ENCODE measurements around the gene TRMU.

The TRMU gene

GRCh38 chr22:46320166-46320710 lies 15.3 kb upstream of the TRMU start:
- Histone ChIP-seq H3K36me3 (ENCODE audit: control insufficient read depth, insufficient read depth, low read length) (peaks cover 25% of the 10 kb centered on the region), H3K27ac (ENCODE audit: low read depth, low read length) (no peak overlapping the region)

GRCh38 chr22:46320716-46321386 lies 14.7 kb upstream of the TRMU start:
- Histone ChIP-seq H3K4me3 (ENCODE audit: low read length) (no peak overlapping the region), H3K27ac (ENCODE audit: low read depth, low read length) (no peak overlapping the region), H3K9ac (ENCODE audit: low read length) (no peak overlapping the region), H3K18ac (ENCODE audit: low read length) (no peak overlapping the region), H4K8ac (ENCODE audit: low read depth, low read length) (no peak overlapping the region), H2BK5ac (ENCODE audit: low read length) (no peak overlapping the region), H3K79me1 (ENCODE audit: low read length) (peaks cover 13% of the 10 kb centered on the region), H3K27me3 (ENCODE audit: insufficient read depth, low read length, poor library complexity) (no peaks in the 10 kb centered on the region), H2BK120ac (ENCODE audit: low read depth, low read length) (no peak overlapping the region), H3K56ac (ENCODE audit: low read length) (no peak overlapping the region), H3K23ac (ENCODE audit: low read length) (no peak overlapping the region), H3K36me3 (ENCODE audit: control insufficient read depth, insufficient read depth, low read length) (peaks cover 25% of the 10 kb centered on the region), H3K4me2 (ENCODE audit: low read length) (no peak overlapping the region), H4K5ac (ENCODE audit: low read length) (no peak overlapping the region), H3K4me1 (ENCODE audit: control insufficient read depth, low read depth, low read length) (no peaks in the 10 kb centered on the region), H3K4ac (ENCODE audit: low read depth, low read length) (no peak overlapping the region), H2AK5ac (ENCODE audit: low read length) (no peak overlapping the region), H2BK15ac (replicated peaks; ENCODE audit: low read depth) (no peak overlapping the region), H3K79me2 (ENCODE audit: control insufficient read depth, insufficient read depth, low read length) (peaks cover 2% of the 10 kb centered on the region)
- DNase-seq: no peak
- no CpG with 5 or more reads among the region's 20 CpGs for WGBS (ENCODE audit: extremely low coverage, insufficient coverage, low lambda C conversion rate)

More at GRCh38 chr22:46320166-46320710, 15.3 kb upstream of the TRMU start:
- Histone ChIP-seq H3K56ac (ENCODE audit: low read length) (no peak overlapping the region), H3K23ac (ENCODE audit: low read length) (no peak overlapping the region), H4K8ac (ENCODE audit: low read depth, low read length) (no peak overlapping the region), H3K27me3 (ENCODE audit: insufficient read depth, low read length, poor library complexity) (no peaks in the 10 kb centered on the region), H3K9ac (ENCODE audit: low read length) (no peak overlapping the region), H2BK5ac (ENCODE audit: low read length) (no peak overlapping the region), H3K4me1 (ENCODE audit: control insufficient read depth, low read depth, low read length) (no peaks in the 10 kb centered on the region), H3K4me3 (ENCODE audit: low read length) (no peak overlapping the region), H2BK15ac (replicated peaks; ENCODE audit: low read depth) (no peak overlapping the region), H3K18ac (ENCODE audit: low read length) (no peak overlapping the region), H2BK120ac (ENCODE audit: low read depth, low read length) (no peak overlapping the region), H3K79me2 (ENCODE audit: control insufficient read depth, insufficient read depth, low read length) (peaks cover 2% of the 10 kb centered on the region), H4K5ac (ENCODE audit: low read length) (no peak overlapping the region), H3K4ac (ENCODE audit: low read depth, low read length) (no peak overlapping the region), H3K79me1 (ENCODE audit: low read length) (peaks cover 13% of the 10 kb centered on the region), H2AK5ac (ENCODE audit: low read length) (no peak overlapping the region), H3K4me2 (ENCODE audit: low read length) (no peak overlapping the region)
- WGBS (ENCODE audit: extremely low coverage, insufficient coverage, low lambda C conversion rate): no CpG with 5 or more reads among the region's 14 CpGs
- DNase-seq: no peak

GRCh38 chr22:46322711-46323110 lies 12.8 kb upstream of the TRMU start:
- Histone ChIP-seq H3K9ac (ENCODE audit: low read length) (no peak overlapping the region), H2AK5ac (ENCODE audit: low read length) (no peak overlapping the region), H2BK15ac (replicated peaks; ENCODE audit: low read depth) (no peak overlapping the region), H3K4me3 (ENCODE audit: low read length) (no peak overlapping the region), H3K4me2 (ENCODE audit: low read length) (no peak overlapping the region), H3K18ac (ENCODE audit: low read length) (no peak overlapping the region), H4K5ac (ENCODE audit: low read length) (no peak overlapping the region), H3K27ac (ENCODE audit: low read depth, low read length) (no peak overlapping the region), H3K4ac (ENCODE audit: low read depth, low read length) (no peak overlapping the region), H3K27me3 (ENCODE audit: insufficient read depth, low read length, poor library complexity) (no peaks in the 10 kb centered on the region), H4K8ac (ENCODE audit: low read depth, low read length) (no peak overlapping the region), H3K79me1 (ENCODE audit: low read length) (peaks cover 13% of the 10 kb centered on the region), H3K23ac (ENCODE audit: low read length) (no peak overlapping the region), H3K4me1 (ENCODE audit: control insufficient read depth, low read depth, low read length) (no peaks in the 10 kb centered on the region), H3K36me3 (ENCODE audit: control insufficient read depth, insufficient read depth, low read length) (peaks cover 26% of the 10 kb centered on the region), H3K79me2 (ENCODE audit: control insufficient read depth, insufficient read depth, low read length) (peaks cover 2% of the 10 kb centered on the region), H2BK5ac (ENCODE audit: low read length) (no peak overlapping the region), H2BK120ac (ENCODE audit: low read depth, low read length) (no peak overlapping the region), H3K56ac (ENCODE audit: low read length) (no peak overlapping the region)
- no peak for DNase-seq
- no CpG with 5 or more reads among the region's 15 CpGs for WGBS (ENCODE audit: extremely low coverage, insufficient coverage, low lambda C conversion rate)

- Histone ChIP-seq H4K5ac (ENCODE audit: low read length) (no peak overlapping the region), H3K4me1 (ENCODE audit: control insufficient read depth, low read depth, low read length) (no peaks in the 10 kb centered on the region), H3K23ac (ENCODE audit: low read length) (no peak overlapping the region), H2AK5ac (ENCODE audit: low read length) (no peak overlapping the region), H3K56ac (ENCODE audit: low read length) (no peak overlapping the region), H4K8ac (ENCODE audit: low read depth, low read length) (no peak overlapping the region), H3K27me3 (ENCODE audit: insufficient read depth, low read length, poor library complexity) (no peaks in the 10 kb centered on the region), H2BK5ac (ENCODE audit: low read length) (no peak overlapping the region), H3K4ac (ENCODE audit: low read depth, low read length) (no peak overlapping the region), H3K4me2 (ENCODE audit: low read length) (no peak overlapping the region), H2BK15ac (replicated peaks; ENCODE audit: low read depth) (no peak overlapping the region), H3K36me3 (ENCODE audit: control insufficient read depth, insufficient read depth, low read length) (peaks cover 22% of the 10 kb centered on the region), H3K79me2 (ENCODE audit: control insufficient read depth, insufficient read depth, low read length) (peaks cover 2% of the 10 kb centered on the region), H2BK120ac (ENCODE audit: low read depth, low read length) (no peak overlapping the region), H3K9ac (ENCODE audit: low read length) (no peak overlapping the region), H3K4me3 (ENCODE audit: low read length) (no peak overlapping the region), H3K18ac (ENCODE audit: low read length) (no peak overlapping the region), H3K79me1 (ENCODE audit: low read length) (peaks cover 13% of the 10 kb centered on the region), H3K27ac (ENCODE audit: low read depth, low read length) (no peak overlapping the region)
- DNase-seq: no peak
- WGBS (ENCODE audit: extremely low coverage, insufficient coverage, low lambda C conversion rate): no CpG with 5 or more reads among the region's 19 CpGs
Observed at GRCh38 chr22:46323162-46323561, 12.4 kb upstream of the TRMU start.

- H2BK5ac ChIP-seq (ENCODE audit: low read length): no peak overlapping the region
- H3K36me3 ChIP-seq (ENCODE audit: control insufficient read depth, insufficient read depth, low read length): peaks cover 16% of the 10 kb centered on the region
- no peaks in the 10 kb centered on the region for H3K27me3 ChIP-seq (ENCODE audit: insufficient read depth, low read length, poor library complexity)
- H2BK120ac ChIP-seq (ENCODE audit: low read depth, low read length): no peak overlapping the region
- H3K27ac ChIP-seq (ENCODE audit: low read depth, low read length): no peak overlapping the region
- H2AK5ac ChIP-seq (ENCODE audit: low read length): no peak overlapping the region
- H3K18ac ChIP-seq (ENCODE audit: low read length): no peak overlapping the region
- no peak overlapping the region for H4K8ac ChIP-seq (ENCODE audit: low read depth, low read length)
- no peak overlapping the region for H3K23ac ChIP-seq (ENCODE audit: low read length)
- no peak overlapping the region for H4K5ac ChIP-seq (ENCODE audit: low read length)
- no peak overlapping the region for H3K4me3 ChIP-seq (ENCODE audit: low read length)
- no peak for DNase-seq
- H3K79me1 ChIP-seq (ENCODE audit: low read length): peaks cover 2% of the 10 kb centered on the region
- no peaks in the 10 kb centered on the region for H3K4me1 ChIP-seq (ENCODE audit: control insufficient read depth, low read depth, low read length)
- no CpG with 5 or more reads among the region's 23 CpGs for WGBS (ENCODE audit: extremely low coverage, insufficient coverage, low lambda C conversion rate)
- H3K4ac ChIP-seq (ENCODE audit: low read depth, low read length): no peak overlapping the region
- no peak overlapping the region for H3K4me2 ChIP-seq (ENCODE audit: low read length)
- H3K79me2 ChIP-seq (ENCODE audit: control insufficient read depth, insufficient read depth, low read length): no peaks in the 10 kb centered on the region
- no peak overlapping the region for H3K9ac ChIP-seq (ENCODE audit: low read length)
- H3K56ac ChIP-seq (ENCODE audit: low read length): no peak overlapping the region
- H2BK15ac ChIP-seq (replicated peaks; ENCODE audit: low read depth): no peak overlapping the region
Observed at GRCh38 chr22:46326066-46326680, 9.3 kb upstream of the TRMU start.
